GM21515 (cell line): Measurements from ENCODE around the gene SDS.
"Not testable (repeated sequence)": the region's sequence is repeated elsewhere in the genome, so short reads cannot be mapped to it uniquely, and the experiment has no call there.

Experiments used
- ATAC-seq: cut with Tn5 transposase; IDR thresholded peaks from one replicate; pipeline ENCODE4 v1.9.1; 2021; ENCODE audit not compliant: unreplicated experiment

SDS gene

DNA sequence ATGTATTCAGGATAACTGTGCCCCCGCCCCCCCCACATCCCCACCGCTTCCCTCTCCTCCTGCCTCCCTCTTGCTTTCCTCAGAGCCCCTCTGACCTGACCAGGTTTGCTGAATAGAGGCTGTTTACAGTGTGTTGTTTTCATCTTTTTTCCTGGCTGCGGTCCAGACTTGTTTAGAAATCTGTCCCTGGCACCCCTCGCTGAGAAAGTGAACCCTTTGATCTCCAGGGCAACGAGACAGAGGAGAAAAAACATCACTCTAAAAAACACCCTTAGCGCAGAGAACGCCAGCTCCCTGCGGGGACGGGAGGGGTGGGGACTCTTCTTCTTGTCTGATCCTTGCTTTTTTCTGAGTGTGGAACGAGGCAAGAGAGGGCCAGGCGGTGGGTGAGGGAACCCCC lies 22.5 kb downstream of the SDS start:
- ATAC-seq: no peak

DNA sequence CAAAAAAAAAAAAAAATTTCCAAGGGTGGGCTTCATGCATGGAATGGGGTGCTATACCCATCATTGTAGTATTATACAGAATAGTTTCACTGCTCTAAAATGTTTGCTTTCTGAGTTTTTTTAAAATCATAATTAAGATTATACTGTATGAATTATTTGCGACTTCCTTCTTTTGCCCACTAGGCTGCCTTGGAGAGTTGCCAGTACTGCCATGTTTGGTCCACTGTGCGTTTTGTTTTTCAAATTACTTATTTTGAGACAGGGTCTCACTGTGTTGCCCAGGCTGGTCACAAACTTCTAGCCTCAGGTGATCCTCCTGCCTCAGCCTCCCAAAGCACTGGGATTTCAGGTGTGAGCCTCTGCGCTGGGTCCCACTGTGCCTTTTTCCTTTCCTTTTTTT lies 25.4 kb downstream of the SDS start:
- ATAC-seq: no peak

DNA sequence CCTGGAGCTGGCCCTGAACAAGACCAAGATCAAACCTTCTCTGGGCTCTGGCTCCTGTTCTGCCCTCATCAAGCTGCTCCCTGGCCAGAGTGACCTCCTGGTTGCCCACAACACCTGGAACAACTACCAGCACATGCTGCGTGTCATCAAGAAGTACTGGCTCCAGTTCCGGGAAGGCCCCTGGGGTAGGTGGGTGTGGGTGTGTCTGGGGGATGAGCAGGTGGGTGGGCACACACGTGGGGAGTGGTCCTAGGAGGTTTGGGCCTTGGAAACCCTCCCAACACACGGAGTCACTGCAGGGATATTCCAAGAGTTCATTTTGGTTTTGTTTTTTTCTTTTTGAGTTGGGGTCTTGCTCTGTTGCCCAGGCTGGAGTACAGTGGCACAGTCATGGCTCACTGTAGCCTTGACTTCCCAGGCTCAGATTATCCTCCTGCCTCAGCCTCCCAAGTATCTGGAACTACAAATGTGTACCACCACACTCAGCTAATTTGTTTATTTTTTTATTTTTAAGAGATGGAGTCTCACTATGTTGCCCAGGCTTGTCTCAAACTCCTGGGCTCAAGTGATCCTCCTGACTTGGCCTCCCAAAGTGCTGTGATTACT lies 28.8 kb downstream of the SDS start:
- ATAC-seq: no peak

- no peak for ATAC-seq
These were observed 29.7 kb downstream of the SDS start for GRCh38 chr12:113373969-113374368.

DNA sequence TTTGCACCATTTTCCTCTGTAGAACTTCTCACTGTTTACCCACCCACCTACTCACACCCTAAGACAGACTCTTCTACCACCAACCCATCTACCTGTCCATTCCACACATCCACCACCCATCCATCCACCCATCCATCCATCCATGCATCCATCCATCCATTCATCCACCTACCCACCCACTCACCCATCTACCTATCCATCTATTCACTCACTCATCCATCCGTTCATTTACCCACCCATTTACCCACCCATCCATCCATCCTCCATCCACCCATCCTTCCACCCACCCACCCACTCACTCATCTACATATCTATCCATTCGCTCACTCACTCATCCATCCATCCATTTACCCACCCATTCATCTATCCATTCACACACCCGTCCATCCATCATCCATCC lies 30.2 kb downstream of the SDS start:
- ATAC-seq: no peak

GRCh38 chr12:113372371-113372770 lies 31.3 kb downstream of the SDS start:
- no peak for ATAC-seq

- ATAC-seq: no peak
These were observed 31.9 kb downstream of the SDS start for GRCh38 chr12:113371808-113372207.

DNA sequence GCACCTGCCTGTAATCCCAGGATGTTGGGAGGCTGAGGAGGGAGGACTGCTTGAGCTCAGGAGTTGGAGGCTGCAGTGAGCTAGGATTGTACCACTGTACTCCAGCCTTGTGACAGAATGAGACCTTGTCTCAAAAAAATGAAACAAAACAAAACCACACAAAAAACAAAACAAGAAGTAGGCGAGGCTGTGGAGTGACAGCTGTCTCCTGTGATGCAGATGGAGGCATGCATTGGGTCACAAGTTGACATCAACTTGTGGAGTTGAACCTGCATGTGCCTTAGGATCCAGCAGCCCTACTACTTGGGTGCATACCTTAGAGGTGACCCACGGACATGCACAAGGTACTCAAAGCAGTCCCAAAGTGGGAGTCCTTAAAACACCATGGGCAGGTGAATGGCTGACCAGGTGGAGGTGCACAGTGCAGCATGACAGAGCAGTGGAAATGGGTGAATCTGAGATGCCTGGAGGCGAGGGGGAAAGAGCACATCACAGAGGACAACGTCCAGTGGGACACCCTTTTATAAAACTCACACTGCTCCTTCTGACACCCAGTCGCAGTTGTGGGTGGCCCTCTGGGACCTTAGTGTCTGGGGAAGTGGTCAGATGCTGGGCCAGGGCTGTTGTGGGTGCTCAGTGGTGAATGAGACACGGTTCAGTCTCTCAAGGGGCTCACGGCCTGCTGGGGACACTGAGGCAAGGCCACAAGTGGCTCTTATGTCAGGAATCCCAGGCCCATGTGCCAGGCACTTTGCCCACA lies 32.6 kb downstream of the SDS start:
- no peak for ATAC-seq

- no peak for ATAC-seq
These were observed 34.2 kb downstream of the SDS start for GRCh38 chr12:113369391-113369985.

- ATAC-seq: no peak
These were observed 35.4 kb downstream of the SDS start for GRCh38 chr12:113368331-113368730.

- no peak for ATAC-seq
These were observed 36.9 kb downstream of the SDS start for GRCh38 chr12:113366827-113367226.

GRCh38 chr12:113365639-113366395 lies 37.9 kb downstream of the SDS start:
- no peak for ATAC-seq

- ATAC-seq: no peak
These were observed 39.0 kb downstream of the SDS start for GRCh38 chr12:113364698-113365097.

DNA sequence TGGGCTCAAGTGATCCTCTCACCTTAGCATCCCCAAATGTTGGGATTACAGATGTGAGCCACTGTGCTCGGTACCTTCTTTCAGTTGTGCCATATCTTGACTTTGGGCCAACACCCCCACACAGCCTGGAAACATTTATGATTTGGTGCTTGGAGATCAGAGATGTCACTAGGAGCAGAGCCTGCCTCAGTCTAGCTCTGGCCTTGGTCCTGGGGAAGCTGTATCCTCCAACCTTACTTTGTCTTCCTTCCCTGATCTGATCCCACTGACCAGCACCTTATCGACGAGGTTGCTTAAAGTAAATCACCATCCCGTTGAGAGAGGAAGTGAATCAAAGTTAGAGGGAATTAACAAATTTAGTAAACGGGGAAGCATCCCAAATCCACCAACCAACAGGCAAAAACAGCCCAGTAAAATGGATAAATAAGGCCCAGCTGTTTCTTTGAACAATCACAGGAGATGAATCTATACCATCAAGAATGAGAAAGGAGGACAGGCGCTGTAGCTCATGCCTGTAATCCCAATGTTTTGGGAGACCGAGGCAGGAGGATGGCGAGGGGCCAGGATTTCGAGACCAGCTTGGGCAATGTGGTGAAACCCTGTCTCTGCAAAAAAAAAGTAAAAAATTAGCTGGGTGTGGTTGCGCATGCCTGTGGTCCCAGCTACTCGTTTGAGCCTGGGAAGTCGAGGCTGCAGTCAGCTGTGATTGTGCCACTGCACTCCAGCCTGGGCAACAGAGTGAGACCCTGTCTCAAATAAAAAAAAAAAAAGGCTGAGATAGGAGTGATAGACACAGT lies 41.9 kb downstream of the SDS start:
- no peak for ATAC-seq

DNA sequence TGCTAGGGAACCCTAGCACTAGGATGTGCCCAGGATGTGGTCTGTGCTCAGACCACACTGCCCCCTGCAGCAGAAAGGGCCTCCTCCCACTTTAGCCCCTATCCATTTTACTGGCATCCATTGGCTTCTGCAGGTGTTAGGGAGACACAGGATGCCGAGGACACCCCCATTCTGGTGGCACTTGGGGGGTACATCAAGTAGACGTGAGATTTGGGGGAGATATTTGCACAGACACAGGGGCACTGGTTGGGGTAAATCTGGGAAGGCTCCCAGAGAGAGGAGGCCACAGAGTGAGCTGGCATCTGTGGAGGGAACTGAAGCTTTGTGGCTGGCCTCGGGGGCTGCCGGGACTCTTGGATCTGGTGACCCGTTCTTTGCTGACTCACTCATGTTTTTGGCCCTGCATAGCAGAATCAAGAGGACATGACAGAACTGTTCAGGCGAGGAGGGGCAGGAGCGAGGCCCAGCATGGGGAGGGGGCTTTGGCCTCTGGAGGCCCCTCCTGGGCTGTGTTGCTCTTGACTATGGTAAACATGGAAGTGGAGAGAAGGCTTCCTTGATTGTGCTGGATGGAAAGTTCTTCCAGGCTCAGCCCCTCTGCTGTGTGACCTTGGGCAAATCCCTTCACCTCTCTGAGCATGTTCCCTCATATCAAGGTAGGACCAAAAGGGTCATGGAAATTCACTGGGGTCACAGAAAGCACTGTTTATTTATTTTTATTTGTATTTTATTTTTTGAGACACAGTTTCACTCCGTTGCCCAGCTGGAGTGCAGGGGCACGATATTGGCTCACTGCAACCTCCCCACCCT lies 43.5 kb downstream of the SDS start:
- ATAC-seq: no peak

GRCh38 chr12:113359133-113359938 lies 44.4 kb downstream of the SDS start:
- ATAC-seq: peak; percentile 6

DNA sequence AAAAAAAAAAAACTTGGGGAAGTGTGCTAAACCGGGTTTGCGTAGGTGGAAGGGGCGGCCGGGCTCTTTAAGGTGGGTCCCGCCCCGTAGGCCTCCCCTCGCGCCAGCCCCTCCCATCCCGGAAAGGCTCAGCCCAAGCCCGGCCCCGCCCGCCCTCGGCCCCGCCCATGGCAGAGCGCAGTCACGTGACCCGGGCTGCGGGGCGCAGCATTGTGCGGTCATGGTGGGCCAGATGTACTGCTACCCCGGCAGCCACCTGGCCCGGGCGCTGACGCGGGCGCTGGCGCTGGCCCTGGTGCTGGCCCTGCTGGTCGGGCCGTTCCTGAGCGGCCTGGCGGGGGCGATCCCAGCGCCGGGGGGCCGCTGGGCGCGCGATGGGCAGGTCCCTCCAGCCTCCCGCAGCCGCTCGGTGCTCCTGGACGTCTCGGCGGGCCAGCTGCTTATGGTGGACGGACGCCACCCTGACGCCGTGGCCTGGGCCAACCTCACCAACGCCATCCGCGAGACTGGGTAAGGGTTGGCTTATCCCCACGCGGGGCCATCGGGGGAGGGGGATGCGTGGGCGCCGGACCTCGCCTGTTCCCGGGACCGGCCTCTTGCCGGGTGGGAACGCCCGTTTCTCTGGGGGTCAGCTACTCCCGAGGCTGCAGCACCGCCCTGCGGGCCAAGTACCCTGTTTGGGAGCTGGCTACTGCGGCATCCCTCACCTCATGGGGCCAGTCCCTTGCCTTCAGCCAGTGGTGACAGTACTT lies 45.1 kb downstream of the SDS start, which contains the start of gene PLBD2:
Gene PLBD2 (plus strand): TSS at position 207 of the 752 bp plus-strand sequence. CDS start 14 bp downstream, at position 221.
- peak; percentile 93 for ATAC-seq

- ATAC-seq: not testable (repeated sequence)
These were observed 49.5 kb downstream of the SDS start for GRCh38 chr12:113354192-113354591.
